Activated gamma-delta T cell (primary cell): ENCODE measurements around the gene TGM5.
"Not testable (repeated sequence)": the region's sequence is repeated elsewhere in the genome, so short reads cannot be mapped to it uniquely, and the experiment has no call there.

Source experiments
- DNase-seq: peaks from one replicate; lab custom pipeline; 2025; lab: John Stamatoyannopoulos, UW
- total RNA-seq, 2 donors: gene quantifications; one replicate each; lab custom pipeline; 2026; lab: John Stamatoyannopoulos, UW

The TGM5 gene, protein sequence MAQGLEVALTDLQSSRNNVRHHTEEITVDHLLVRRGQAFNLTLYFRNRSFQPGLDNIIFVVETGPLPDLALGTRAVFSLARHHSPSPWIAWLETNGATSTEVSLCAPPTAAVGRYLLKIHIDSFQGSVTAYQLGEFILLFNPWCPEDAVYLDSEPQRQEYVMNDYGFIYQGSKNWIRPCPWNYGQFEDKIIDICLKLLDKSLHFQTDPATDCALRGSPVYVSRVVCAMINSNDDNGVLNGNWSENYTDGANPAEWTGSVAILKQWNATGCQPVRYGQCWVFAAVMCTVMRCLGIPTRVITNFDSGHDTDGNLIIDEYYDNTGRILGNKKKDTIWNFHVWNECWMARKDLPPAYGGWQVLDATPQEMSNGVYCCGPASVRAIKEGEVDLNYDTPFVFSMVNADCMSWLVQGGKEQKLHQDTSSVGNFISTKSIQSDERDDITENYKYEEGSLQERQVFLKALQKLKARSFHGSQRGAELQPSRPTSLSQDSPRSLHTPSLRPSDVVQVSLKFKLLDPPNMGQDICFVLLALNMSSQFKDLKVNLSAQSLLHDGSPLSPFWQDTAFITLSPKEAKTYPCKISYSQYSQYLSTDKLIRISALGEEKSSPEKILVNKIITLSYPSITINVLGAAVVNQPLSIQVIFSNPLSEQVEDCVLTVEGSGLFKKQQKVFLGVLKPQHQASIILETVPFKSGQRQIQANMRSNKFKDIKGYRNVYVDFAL
- total RNA-seq = 0 to 1.5 reads per million in 2 donors

DNA sequence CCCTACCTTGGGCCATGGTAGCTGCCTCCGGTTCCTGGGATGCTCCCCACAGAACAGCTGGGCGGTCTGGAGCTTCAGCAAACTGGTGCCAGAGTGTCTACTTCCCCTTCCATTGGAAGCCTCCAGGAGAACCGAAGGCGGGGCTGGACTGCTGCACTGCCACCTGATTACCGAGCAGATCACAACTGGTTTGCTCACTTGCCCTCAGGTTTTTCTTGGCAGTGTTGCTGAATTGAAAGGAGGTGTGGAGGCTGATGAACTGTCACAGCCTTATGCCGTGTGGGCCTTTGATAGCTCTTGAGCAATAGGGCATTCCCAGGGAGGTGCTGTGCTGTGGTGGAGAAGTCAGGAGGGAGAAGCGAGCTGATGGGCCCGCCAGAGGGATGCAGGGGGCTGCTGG, at the start of gene TGM5:
Gene TGM5 (minus strand): TSS at position 95 of the 400 bp plus-strand sequence. CDS start 79 bp downstream, at position 16.
- no peak for DNase-seq

DNA sequence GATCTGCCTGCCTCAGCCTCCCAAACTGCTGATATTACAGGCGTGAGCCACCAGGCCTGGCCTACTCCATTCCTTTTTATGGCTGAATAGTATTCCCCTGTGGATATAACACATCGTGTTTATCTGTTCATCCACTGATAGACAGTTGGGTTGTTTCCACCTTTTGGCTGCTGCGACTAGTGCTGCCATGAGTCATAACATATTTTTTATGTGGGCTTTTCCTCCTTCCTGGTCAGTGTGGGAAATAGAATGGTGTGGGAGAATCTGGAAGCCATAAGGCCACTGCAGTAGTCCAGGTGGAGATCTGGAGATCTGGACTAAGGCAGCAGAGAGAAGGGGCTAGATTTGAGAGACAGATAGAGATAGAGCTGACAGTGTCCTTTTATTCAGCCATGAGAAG, 47.4 kb upstream of the TGM5 start:
- DNase-seq = no peak

DNA sequence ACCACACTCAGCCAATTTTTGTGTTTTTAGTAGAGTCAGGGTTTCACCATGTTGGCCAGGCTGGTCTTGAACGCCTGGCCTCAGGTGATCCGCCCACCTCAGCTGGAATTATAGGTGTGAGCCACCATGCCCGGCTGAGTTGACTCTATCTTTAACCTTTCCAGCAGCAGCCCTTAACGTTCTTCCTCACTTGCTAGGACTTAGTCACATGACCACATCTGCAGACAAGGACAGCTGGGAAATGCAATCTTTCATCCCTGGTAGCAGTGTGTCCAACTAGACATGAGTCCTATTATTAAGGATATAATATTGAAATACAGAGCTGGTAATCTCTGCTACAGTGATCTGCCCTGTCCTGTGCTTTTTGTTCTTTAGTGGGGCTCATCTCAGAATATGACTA, 45.6 kb upstream of the TGM5 start:
- no peak for DNase-seq

DNA sequence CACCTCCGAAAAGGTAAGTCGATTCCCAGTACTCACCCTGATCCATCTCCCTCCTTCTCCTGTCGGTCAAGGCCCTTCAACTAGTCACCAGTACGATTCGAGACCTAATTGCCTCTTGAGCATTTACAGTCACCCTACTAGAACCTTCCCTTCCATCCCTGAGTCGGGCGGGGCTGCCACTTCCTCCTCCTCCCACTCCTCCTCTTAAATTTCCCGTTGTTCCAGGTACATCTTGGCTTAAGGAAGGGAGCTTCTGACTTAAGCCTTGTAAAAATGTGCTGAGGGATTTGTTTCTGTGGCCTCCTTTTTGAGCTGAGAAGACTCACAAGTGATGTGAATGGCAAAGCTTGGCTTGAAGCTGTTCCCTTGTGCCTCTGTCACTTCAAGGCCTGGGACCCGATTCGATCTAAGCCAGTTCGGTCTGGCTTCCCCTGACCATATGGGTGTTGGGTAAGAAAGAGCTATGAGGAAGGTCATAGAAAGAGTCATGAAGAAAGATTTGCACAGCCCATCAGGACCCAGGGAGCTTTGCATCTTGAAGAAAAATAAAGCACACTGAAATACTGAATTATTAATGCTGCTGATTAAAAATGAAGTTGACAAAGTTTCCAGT, 35.6 kb upstream of the TGM5 start, which contains the start of gene TGM7:
Gene TGM7 (minus strand): TSS at position 51 of the 613 bp plus-strand sequence.
- DNase-seq = no peak

DNA sequence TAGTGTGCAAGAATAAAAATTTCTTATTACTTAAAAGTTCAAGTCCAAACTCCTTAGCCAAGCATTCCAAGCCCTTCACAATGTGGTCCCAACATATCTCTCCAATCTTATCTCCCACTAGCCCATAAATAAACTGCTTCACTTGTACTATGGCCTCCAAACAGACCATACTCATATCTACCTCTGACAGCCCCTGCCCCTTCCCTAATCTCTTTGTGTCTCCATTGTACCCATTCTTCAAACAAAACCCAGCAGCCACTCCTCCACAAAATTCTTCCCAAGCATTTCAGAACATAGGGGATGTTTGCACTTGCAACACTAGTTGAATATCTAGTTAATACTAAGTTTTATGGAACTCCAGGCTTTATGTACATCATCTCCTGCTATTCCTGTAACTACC, 33.2 kb upstream of the TGM5 start:
- no peak for DNase-seq

DNA sequence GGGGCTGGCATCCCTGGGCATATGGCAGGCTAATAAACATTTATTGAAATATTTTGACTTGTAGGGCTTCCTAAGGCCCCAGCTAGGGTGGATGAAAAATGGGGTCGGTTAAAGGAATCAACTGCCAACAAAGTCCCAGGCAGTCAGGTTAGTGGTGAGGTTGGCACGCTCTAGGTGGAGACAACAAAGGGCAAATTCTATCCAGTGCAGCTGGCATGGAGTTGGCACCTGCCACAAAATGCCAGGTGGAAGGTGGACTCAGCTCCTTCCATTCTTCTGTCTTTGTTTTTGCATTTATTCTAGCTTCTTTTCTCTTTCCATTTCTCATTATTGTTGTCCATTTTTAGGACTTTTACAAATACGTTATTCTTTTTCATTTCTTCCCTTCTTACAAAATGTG, 32.7 kb upstream of the TGM5 start:
- no peak for DNase-seq

DNA sequence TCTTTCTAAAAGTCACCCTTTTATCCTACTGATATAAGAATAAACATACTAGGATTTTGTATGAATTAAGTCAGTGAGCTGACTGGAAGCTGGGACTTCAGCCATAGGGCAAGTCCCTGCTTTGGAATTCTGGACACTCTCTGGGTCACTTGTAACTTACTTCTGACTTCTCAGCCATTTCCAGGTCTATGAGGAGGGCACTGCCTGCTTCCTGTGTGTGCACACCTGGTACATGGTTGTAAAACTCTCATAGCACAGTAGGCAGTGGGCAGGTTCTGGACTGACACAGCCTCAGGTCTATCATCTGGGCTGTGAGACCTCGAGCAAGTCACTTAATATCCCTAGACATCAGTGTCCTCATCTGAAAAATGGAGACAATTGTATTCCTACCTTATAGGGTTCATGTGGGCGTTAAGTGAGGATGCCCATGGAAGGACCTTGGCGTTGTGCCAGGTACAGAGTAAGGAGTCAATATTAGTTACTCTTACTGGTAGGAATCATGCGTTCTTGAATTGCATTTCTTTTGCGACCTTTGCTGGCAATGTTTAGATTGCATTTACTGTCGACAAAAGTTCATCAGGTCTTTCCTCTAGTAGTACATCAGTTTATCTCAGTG, 27.5 kb upstream of the TGM5 start:
- no peak for DNase-seq

DNA sequence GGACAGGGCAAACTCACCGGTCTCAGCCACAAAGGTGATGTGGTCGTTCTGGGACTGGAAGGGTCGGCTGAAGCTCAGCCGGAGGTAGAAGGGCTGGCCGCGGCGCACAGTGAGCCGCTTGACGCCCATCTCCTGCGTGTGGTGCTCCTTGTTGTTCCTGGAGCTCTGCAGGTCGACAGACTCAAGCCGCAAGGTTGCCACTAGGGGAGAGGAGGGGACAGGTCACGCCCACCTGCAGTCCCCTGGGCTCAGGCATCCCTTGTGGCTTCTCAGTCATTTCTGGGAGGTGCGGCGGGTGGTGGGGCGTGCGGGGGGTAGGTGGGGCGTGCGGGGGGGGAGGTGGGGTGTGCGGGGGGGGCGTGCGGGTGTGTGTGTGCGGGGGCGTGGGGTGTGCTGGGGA, 26.7 kb upstream of the TGM5 start:
- no peak for DNase-seq

DNA sequence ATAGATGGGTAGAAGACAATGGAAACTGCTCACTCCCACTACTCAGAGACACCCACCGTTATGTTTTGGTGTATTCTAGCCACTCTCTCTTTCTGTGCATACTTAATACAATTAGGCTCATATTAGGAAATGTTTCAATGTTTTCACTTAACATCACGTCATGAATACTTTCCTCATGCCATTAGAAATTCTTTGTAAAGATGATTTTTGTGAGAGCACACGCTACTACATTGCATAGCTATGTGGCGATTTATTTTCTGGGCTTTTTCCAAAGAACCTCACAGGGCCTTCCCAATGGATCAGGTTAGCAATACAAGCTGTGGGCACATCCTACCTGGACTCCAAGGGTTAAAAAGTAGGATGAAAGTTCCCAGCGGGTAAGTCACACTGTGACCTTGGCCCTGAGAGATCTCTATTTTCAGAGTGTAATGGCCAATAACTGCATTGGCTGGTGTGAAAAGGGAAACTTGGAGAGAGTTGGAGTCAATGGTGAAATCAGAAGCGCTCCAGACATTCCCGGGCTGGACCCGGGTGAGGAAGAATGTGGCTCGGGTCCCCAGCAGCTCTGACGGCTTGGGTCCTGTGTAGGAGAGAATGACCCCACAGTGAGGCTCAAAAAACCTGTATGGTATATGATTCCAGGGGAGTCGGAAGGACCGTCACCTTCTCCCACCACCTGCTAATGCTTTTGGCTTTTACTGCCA, 25.8 kb upstream of the TGM5 start:
- DNase-seq = no peak

DNA sequence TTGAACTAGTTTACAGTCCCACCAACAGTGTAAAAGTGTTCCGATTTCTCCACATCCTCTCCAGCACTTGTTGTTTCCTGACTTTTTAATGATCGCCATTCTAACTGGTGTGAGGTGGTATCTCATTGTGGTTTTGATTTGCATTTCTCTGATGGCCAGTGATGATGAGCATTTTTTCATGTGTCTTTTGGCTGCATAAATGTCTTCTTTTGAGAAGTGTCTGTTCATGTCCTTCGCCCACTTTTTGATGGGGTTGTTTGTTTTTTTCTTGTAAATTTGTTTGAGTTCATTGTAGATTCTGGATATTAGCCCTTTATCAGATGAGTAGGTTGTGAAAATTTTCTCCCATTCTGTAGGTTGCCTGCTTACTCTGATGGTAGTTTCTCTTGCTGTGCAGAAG, 22.9 kb upstream of the TGM5 start:
- DNase-seq = not testable (repeated sequence)

DNA sequence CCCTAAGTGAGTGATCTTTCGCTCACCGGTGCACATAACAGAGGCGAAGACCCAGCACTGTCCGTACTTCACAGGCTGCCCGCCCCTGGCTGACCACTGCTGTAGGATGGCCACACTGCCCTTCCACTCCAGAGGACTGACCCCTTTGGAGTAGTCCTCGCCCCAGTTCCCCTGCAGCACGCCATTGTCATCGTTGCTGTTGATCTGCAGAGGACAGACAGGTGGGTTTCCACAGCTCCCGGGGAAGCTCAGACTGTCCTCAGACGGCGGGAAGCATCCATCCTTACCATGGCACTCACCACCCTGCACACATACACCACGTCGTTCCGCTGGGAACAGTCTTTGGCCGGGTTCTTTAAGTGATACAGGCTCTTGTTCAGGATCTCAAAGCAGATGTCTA, 20.5 kb upstream of the TGM5 start:
- DNase-seq = no peak

DNA sequence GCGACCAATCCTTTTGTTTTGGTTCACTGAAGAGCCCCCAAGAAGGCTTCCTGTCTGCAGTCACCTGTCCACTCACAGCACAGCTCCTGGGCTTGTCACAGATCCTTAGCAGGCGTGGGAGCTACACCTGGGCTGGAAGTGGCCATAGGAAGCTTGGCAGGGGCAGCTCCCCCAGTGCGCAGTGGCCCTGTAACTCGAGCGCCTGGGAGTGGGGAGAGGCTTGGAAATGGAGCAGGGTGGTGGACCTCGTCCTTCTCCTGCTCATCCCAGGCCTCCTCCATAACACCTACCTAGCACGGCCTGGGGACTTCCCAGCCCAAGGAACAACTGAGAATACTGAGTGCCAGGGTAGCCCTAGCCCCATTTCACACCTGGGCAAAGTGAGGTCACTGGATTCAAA, 19.3 kb upstream of the TGM5 start:
- no peak for DNase-seq

DNA sequence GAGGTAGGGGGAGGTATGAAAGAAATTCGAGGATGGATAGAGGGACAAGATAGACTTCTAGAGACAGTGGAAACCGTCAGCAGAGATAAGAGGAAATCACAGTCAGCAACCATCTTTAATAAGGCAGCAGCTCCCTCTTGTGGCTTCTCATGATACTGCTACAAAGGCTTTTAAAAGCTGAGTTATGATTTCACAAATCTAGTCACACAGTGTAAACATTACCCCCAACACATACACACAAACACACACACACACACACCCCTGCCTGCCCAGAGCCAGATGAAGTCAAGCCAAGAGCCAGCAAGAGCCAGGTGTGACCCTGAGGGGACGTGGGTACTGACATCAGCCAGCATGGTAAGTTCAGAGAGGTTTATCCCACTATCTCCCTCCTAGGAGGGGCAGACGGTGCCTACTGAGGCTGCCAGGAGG, 18.9 kb upstream of the TGM5 start:
- no peak for DNase-seq

DNA sequence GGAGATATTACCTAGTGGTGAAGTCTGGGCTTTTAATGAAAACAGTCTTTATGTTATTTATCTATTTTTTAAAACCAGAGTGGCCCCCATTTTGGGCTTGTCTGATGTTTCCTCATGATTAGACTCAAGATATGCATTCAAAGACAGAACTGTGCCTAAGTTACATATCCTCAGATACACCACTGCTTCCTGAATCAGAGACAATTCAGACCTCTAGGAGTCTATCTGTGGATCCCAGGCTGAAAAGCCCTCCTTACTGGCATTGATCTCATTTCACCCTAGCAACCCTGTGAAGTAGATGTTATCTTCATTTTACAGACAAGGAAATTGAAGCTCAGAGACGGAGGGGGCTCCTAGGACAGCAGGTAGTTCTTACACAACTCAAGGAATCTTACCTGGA, 16.8 kb upstream of the TGM5 start:
- no peak for DNase-seq

DNA sequence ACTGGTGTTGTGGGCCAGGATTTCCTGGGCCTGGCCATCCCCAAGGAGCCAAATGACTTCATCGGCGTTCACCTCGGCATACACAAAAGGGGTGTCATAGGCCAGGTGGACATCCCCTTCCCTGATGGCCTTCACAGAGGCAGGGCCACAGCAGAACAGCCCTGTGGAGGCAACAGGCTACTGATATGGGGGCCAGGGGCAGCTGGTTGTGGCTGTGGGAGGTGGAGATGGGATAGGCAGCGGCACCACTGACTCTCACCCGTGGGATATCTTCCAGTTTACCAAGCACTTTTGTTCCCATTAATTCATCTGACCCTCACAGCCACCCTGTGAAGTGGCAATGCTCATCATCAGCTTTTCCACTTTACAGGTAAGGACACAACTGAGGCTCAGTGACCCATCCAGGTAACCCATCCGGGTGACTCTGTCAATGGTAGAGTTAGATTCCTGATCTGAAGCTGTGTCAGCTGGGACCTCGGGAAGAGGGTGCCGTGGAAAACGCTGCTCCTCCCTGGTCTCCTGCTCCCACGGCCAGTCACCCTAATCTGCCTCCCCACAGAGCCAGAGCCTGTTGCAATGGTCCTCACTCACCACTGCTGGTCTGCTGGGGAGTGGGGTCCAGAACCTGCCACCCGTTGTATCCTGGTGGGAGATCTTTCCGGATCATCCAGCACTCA, 15.3 kb upstream of the TGM5 start:
- no peak for DNase-seq

DNA sequence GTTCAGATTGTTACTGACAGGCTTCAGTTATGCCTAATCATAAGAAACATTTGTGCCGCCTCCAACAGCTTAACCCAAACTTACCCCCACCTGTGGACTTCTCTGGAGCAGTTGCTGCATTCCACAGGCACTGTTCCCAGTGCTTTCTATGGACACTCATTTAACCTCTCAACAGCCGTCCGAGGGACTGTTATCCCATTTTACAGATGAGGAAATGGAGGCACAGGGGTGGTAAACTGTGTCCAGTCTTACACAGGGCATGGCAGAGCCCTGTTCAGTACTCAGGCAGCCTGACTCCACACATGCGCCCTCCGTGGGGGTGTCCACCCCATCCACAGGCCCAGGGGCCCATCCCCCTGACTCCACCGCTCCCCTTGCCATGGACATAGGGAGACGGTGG, 14.3 kb upstream of the TGM5 start:
- no peak for DNase-seq

DNA sequence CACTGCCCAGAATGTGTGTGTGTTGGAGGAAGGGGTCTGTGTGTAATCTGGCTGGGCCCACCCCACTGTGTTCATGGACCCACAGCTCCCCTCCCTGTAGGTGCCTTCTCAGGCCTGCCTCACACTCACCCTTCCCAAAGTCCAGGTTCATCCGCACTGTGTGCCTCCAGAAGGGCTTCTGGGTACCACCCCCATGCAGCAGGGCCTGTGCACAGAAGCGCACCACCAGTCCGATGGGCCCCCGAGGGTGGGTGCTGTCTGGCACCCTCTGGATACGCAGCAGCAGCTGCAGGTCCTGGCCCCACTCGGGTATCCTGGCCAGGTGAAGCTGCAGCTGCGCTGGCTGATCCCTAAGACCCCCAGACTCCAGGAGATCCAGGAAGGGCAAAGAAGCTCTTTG, 12.8 kb upstream of the TGM5 start:
- no peak for DNase-seq

DNA sequence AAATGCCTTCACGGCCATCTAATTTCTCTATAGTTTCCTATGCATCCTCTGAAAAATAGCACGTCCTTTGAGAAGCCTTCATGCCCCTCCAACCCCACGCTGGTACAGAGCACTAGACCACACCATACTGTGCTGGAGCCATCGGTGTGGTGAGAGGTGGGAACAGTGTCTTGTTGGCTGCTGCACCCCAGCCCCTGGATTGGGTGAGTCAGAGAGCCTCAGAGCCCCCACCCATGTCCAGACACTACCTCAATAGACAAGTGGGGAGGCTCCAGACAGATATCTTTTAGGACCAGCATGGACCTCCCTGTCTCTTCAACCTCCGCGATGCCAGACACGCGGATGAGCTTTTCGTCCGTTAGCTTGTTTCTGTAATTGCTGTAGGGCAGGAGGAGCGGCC, 12.1 kb upstream of the TGM5 start:
- no peak for DNase-seq

DNA sequence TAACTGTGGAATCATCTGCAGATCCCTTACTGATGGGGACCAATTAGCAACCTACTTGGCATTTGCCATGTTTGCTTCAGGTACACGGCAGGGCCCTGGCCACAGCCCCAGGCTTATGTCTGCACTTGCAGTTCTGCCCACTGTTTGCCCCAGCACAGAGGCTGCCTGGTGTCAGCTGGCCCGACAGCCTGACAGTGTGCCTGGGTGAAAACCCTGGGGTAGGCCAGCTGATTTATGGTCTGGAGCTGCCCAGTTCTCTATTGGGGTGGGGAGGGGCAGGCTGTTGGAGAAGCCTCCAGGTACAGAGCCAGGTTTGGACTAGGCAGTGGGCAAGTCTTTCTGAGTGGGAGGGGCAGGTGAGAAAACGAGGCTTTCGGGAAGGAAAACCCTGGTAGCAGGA, 11.2 kb upstream of the TGM5 start:
- no peak for DNase-seq

DNA sequence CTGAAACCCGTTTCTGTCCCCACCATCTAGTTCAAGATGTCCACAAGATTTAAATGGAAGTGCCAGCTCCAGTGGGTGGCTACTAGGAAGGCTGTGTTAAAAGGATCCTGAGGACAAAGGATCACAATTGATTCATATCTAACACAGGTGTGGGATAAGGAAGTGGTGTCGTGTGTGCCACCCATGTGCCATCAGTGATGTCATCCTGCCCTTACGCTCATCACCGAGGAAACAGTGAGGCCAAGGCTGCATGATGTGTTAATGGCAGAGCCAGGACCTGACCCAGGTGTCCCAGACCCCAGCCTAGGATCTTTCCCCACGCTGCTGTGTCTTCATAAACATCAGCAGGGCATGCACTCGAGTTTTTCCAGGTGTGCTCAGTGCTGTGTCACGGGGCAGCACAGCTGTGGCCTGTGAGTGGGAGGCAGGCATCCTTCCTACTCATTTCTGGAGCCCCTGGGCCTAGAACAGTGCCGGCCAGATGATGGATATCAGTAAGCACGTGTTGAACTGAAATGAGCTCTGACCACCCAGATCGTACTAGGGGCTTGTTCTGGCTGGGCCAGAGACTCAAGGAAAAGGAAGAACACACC, 10.6 kb upstream of the TGM5 start:
- DNase-seq = no peak
